Peyer's patch (tissue), 4 donors: Measurements from ENCODE around the gene FUCA1. TPM values are rescaled to one million over a fixed set of nuclear protein-coding genes. Genes with fewer than 3 reads are reported as not detected.

ENCODE experiments used
- DNase-seq, 3 donors: peaks; one replicate each; pipeline ENCODE4 v3.0.0-alpha.2; 2017 to 2019
- H3K27ac ChIP-seq, 4 donors: fragments of 200-600 bp; sonication (generic); one replicate each; pipeline ENCODE4 v1.5.1; 2016 to 2019
- H3K27me3 ChIP-seq, 2 donors: fragments of 200-600 bp; sonication (generic); one replicate each; pipeline ENCODE4 v1.5.1; 2019
- H3K36me3 ChIP-seq, 3 donors: fragments of 200-600 bp; sonication (generic); one replicate each; pipeline ENCODE4 v1.5.1; 2016 to 2019
- H3K4me1 ChIP-seq, 4 donors: fragments of 200-600 bp; sonication (generic); one replicate each; pipeline ENCODE4 v1.5.1; 2016 to 2019
- H3K4me3 ChIP-seq, 4 donors: fragments of 200-600 bp; sonication (generic); 1 replicate in 3 of 4; 2 replicates in 1 of 4; pipeline ENCODE4 v1.5.1; 2016 to 2019; ENCODE audit warnings: mild to moderate bottlenecking in 1 of 4
- H3K9me3 ChIP-seq, 4 donors: fragments of 200-600 bp; sonication (generic); one replicate each; pipeline ENCODE4 v1.5.1; 2016 to 2019; ENCODE audit warnings: mild to moderate bottlenecking in 1 of 4
- POLR2A ChIP-seq, 2 donors: fragments of 450-650 bp; IDR thresholded peaks; one replicate each; pipeline ENCODE4 v1.5.1; 2017; ENCODE audit warnings: antibody characterized with exemption in 2 of 2, mild to moderate bottlenecking in 2 of 2, moderate library complexity in 2 of 2
- total RNA-seq, 4 donors: library from RNA; depleted of rRNA; stranded (reverse); fragments of >200 nt; gene quantifications; one replicate each; pipeline ENCODE4 v1.1.0, GENCODE V29; 2016
- TF ChIP-seq, protein P1 (sequence below), 6 experiments: fragments of 450-650 bp in 4 of 6; fragments of 200-600 bp in 2 of 6; sonication (generic) in 1 of 6; IDR thresholded peaks; one replicate each; pipeline ENCODE4 v1.5.1; 2017 to 2019; ENCODE audit warnings: antibody characterized with exemption in 6 of 6, mild to moderate bottlenecking in 3 of 6, moderate library complexity in 1 of 6

FUCA1 gene
- total RNA-seq, 4 donors from 2014 or later: 47.9 to 182 (median 107) TPM

DNA sequence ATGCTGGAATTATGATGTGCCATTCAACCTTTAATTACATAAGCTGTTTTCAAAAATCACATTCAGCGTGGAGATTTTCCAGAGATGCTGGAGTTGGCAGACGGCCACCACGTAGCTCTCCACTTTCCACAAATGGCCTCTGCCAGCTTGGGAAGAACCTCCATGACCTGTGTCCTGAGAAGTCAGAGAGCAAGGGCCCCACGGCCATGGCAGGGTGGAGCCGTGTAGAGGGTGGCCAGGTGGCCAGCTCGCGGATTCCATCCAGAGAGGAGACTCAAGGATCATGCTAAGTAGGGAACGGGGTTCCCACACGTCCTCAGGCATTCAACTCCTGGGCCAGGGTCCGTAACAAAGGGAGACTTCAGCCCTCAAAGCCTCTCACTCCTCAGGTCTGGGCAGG, 66.2 kb downstream of the FUCA1 start:
- peak in 1 of 3 donors; percentile 50 for DNase-seq
- no peak for TF ChIP-seq POLR2A (IDR thresholded peaks at IDR 0.05)
- TF ChIP-seq, protein P1, sequence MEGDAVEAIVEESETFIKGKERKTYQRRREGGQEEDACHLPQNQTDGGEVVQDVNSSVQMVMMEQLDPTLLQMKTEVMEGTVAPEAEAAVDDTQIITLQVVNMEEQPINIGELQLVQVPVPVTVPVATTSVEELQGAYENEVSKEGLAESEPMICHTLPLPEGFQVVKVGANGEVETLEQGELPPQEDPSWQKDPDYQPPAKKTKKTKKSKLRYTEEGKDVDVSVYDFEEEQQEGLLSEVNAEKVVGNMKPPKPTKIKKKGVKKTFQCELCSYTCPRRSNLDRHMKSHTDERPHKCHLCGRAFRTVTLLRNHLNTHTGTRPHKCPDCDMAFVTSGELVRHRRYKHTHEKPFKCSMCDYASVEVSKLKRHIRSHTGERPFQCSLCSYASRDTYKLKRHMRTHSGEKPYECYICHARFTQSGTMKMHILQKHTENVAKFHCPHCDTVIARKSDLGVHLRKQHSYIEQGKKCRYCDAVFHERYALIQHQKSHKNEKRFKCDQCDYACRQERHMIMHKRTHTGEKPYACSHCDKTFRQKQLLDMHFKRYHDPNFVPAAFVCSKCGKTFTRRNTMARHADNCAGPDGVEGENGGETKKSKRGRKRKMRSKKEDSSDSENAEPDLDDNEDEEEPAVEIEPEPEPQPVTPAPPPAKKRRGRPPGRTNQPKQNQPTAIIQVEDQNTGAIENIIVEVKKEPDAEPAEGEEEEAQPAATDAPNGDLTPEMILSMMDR (IDR thresholded peaks at IDR 0.05): no peak
- Histone ChIP-seq H3K36me3 (peaks cover 0 to 19% (median 0%) of the 10 kb centered on the region in 3 donors), H3K27ac (peak overlapping the region in 3 of 4 donors; percentile 93 to 97 (median 95)), H3K27me3 (no peaks in the 10 kb centered on the region), H3K4me1 (peaks cover 0 to 24% (median 18%) of the 10 kb centered on the region in 4 donors), H3K4me3 (peak overlapping the region in 2 of 4 donors; percentile 72 to 91), H3K9me3 (no peaks in the 10 kb centered on the region)

GRCh38 chr1:23801338-23801748, 66.7 kb downstream of the FUCA1 start:
- peak overlapping the region; percentile 65 to 94 (median 82) for H3K4me3 ChIP-seq
- peak in 1 of 3 donors; percentile 62 for DNase-seq
- H3K9me3 ChIP-seq: no peaks in the 10 kb centered on the region
- no peaks in the 10 kb centered on the region for H3K27me3 ChIP-seq
- H3K4me1 ChIP-seq: peaks cover 0 to 24% (median 18%) of the 10 kb centered on the region in 4 donors
- TF ChIP-seq POLR2A (IDR thresholded peaks at IDR 0.05): no peak
- TF ChIP-seq, protein P1 (IDR thresholded peaks at IDR 0.05): no peak
- H3K27ac ChIP-seq: peak overlapping the region; percentile 85 to 97 (median 94)
- H3K36me3 ChIP-seq: peaks cover 0 to 22% (median 0%) of the 10 kb centered on the region in 3 donors

- H3K27ac ChIP-seq: peak within 1 kb of the TSS; percentile 85 to 97 (median 94)
- peaks cover 0 to 28% (median 0%) of the 10 kb centered on the region in 3 donors for H3K36me3 ChIP-seq
- peak; percentile 97 to 99 (median 99) for DNase-seq
- TF ChIP-seq POLR2A (IDR thresholded peaks at IDR 0.05): peak; percentile 77 to 89
- TF ChIP-seq, protein P1 (IDR thresholded peaks at IDR 0.05): peak in 1 of 6 experiments; percentile 12
- H3K4me3 ChIP-seq: peak within 1 kb of the TSS; percentile 65 to 94 (median 82)
- H3K27me3 ChIP-seq: no peaks in the 10 kb centered on the region
- peaks cover 0 to 24% (median 18%) of the 10 kb centered on the region in 4 donors for H3K4me1 ChIP-seq
- H3K9me3 ChIP-seq: no peaks in the 10 kb centered on the region
Measured at GRCh38 chr1:23800400-23801337, 67.4 kb downstream of the FUCA1 start, which contains the start of gene GALE. GALE (minus strand) TSS chr1:23800754; CDS start chr1:23799007, 1,747 bp downstream.

GRCh38 chr1:23799570-23800399, 68.3 kb downstream of the FUCA1 start:
- DNase-seq: peak; percentile 59 to 92 (median 87)
- Histone ChIP-seq H3K4me3 (peak overlapping the region; percentile 65 to 94 (median 82)), H3K4me1 (peaks cover 0 to 24% (median 18%) of the 10 kb centered on the region in 4 donors), H3K27ac (peak overlapping the region; percentile 85 to 97 (median 94)), H3K36me3 (peaks cover 0 to 34% (median 0%) of the 10 kb centered on the region in 3 donors), H3K27me3 (no peaks in the 10 kb centered on the region), H3K9me3 (no peaks in the 10 kb centered on the region)
- TF ChIP-seq, protein P1 (IDR thresholded peaks at IDR 0.05): no peak
- TF ChIP-seq POLR2A (IDR thresholded peaks at IDR 0.05): peak; percentile 82 to 93

DNA sequence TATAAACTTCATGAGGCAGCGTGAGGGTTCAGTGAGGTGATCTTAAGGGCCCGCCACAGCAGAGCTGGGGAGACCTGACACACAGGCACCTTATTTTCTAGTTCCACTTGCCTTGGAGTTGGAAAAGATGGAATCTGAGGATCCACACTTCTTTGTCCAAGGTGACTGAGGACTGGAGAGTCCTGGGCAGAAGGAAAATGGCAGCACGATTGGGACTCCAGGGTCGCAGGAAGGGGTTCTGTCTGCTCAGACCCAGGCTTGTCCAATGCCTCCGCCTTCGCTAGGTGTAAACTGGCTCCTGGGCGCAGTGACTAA, 68.9 kb downstream of the FUCA1 start:
- Histone ChIP-seq H3K27ac (peak overlapping the region; percentile 85 to 97 (median 94)), H3K27me3 (no peaks in the 10 kb centered on the region), H3K9me3 (no peaks in the 10 kb centered on the region), H3K4me3 (peak overlapping the region; percentile 65 to 94 (median 82)), H3K4me1 (peaks cover 0 to 24% (median 18%) of the 10 kb centered on the region in 4 donors), H3K36me3 (peaks cover 0 to 37% (median 0%) of the 10 kb centered on the region in 3 donors)
- DNase-seq: no peak
- TF ChIP-seq POLR2A (IDR thresholded peaks at IDR 0.05): no peak
- TF ChIP-seq, protein P1 (IDR thresholded peaks at IDR 0.05): no peak
